NCI-H345 treated with DMSO at 0.1 percent for 48 hours (cell line): Measurements from ENCODE around the gene ANKFN1.

ENCODE experiments used
- DNase-seq: peaks from one replicate; lab custom pipeline; 2025; ENCODE audit not compliant: unreplicated experiment; lab: John Stamatoyannopoulos, UW

The ANKFN1 gene

DNA sequence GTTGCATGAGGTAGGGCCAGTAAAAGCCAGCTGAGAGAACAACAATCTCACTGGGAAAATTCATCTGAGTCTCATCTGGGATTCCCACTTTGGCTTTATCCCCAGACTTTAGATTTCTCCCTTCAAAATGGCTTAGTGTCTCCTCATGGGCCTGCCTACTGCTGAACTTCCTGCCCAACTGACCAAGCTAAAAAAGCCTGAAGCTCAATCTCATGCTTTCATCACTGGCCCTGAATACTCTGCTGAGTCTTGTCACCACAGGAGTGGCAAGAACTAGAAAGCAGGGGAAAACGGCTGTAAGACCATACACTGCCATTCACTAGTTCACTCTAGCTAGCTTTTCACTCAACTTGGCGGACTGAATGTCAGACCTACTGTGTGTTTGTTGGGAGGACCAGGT, 343.9 kb downstream of the ANKFN1 start:
- DNase-seq, result no peak

DNA sequence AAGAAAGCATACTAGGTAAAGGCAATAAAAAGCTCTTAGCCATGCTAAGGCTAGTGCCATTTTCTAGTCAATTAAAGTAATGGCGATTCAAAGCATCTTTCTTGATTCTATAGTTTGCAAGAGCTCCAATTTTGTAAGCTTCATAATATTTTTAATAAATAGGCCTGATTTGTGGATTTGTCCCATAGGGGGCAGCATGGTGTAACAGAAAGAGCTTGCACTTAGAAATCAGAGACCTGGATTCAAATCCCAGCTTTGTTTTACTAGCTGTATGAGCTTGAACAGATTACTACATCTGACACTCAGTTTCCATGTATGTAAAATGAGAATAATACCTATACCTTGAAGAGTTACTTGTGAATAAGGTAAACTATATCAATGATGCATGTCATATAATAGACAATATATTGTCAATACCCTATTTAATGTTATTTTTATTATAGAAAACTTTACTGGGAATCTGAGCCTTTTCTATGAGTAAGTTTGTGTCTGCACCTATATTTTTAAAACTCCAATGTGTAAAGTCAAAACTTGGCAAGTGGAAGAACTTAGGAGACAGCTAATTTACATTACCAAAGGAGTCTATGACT, 346.6 kb downstream of the ANKFN1 start:
- DNase-seq, result no peak

GRCh38 chr17:56502120-56502654, 348.9 kb downstream of the ANKFN1 start:
- no peak for DNase-seq

- no peak for DNase-seq
Observed at GRCh38 chr17:56505154-56505756, 352.0 kb downstream of the ANKFN1 start.

DNA sequence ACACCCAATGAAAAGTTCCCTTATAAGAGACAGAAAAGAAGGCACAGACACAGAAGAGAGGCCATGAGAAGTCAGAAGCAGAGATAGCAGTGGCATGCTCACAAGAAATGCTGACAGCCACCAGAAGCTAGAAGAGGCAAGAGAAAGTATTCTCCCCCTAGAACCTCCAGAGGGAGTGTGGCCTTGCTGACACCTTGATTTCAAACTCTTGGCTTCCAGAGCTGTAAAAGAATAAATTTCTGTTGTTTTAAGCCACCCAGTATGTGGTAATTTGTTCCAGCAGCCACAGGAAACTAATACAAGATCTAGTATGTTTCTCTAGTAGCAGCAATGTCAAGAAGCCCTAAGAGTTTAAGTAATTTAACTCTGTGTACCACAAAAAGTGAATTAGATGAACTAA, 353.1 kb downstream of the ANKFN1 start:
- DNase-seq, result no peak

GRCh38 chr17:56510554-56511342, 357.5 kb downstream of the ANKFN1 start:
- no peak for DNase-seq

- DNase-seq, result no peak
Observed at GRCh38 chr17:56514264-56514663, 361.0 kb downstream of the ANKFN1 start.

GRCh38 chr17:56514899-56515298, 361.6 kb downstream of the ANKFN1 start:
- DNase-seq, result no peak

- DNase-seq, result no peak
Observed at GRCh38 chr17:56521414-56522141, 368.3 kb downstream of the ANKFN1 start.

DNA sequence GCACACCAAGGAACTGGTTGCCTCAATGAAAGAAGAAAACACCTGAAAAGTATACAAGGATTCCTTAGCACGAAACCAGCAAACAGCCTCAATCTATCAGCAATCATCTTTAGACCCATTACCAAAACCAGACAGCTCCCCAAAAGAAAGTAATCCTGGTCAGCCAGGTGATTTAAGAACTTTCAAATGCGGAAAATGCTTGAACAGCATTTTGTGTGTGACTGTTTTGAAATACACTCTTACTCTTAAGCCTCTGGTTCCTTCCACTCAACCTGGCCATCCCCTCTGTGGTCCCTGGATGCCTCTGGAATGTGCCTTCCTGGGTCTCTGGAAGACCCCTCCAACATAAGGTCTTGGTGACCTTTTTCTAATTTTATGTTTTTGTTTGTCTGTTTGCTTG, 369.8 kb downstream of the ANKFN1 start:
- DNase-seq, result no peak

GRCh38 chr17:56528696-56529095, 375.4 kb downstream of the ANKFN1 start:
- no peak for DNase-seq

GRCh38 chr17:56532926-56533325, 379.7 kb downstream of the ANKFN1 start:
- DNase-seq, result no peak

- DNase-seq, result no peak
Observed at GRCh38 chr17:56536766-56537165, 383.5 kb downstream of the ANKFN1 start.

DNA sequence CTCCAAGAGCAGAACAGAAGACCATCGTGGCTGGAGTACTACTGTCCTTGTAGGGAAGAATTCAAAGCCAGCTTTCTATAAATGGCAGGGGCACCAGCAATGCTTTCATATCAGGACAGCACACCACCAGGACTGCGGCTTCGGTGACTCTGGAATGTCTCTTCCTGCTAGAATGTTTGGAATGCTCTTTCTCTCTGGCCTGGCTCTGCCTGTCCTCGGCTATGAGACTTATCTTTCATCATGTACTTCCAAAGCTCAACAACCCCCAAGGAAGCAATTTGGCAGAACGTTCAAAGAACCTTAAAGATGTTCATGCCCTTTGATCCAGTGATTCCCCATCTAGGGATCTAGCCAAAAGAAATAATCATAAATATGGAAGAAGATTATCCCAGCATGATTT, 387.6 kb downstream of the ANKFN1 start:
- no peak for DNase-seq

- no peak for DNase-seq
Observed at GRCh38 chr17:56543280-56543679, 390.0 kb downstream of the ANKFN1 start.

DNA sequence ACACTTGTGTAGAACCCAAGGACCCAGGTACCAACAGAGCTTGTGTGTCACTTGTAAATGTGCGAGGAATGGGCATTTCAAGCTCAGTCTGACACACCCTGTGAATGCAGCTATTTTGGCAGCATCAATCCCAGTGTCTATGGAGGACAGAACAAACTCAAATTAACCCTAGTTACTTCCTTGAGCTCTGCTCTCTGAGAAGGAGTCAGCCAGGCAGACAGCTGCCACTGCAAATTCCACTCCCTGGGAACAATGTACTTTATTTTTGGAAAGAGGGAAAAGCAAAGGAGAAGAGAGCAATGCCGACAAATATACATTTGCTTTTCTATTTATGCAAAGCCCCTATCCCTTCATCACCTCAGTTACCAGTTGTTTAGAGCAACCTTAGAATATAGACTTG, 391.8 kb downstream of the ANKFN1 start:
- no peak for DNase-seq

- no peak for DNase-seq
Observed at GRCh38 chr17:56545930-56546329, 392.7 kb downstream of the ANKFN1 start.

DNA sequence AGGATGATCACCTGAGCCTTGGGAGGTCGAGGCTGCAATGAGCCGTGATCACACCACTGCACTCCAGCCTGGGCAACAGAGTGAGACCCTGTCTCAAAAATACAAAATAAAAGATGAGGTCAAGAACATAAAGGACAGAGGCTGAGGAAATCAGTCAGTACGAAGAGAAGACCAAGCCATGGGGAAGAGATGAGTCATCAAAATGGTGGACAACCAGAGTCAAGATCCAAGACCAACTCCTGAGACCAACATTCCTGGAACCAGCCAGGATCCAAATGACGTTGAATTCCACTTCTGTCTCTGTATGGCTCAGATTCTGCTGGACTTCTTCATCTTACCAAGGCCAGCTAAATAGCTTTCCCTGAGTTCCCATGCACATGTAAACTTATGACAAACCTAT, 395.4 kb downstream of the ANKFN1 start:
- DNase-seq, result no peak

- no peak for DNase-seq
Observed at GRCh38 chr17:56549501-56549900, 396.2 kb downstream of the ANKFN1 start.

DNA sequence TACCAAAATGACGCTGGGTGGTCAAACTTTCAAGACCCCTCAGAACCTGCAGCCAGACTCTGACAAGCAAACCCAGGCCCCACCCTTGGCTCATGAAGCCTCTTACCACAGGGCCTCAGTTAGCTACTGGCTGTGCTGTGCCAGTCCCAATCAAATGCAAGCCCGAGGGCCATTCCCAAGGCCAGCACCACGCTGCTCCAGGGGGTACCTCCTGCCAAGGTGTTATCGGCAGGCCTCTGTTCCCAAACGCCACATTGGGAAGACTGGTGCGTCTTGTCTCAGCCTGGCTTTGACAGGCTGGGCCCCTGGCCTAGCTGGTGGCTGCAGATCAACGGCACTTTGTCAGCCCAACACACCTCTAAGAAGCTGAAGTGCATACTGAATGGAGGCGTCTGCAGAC, 404.4 kb downstream of the ANKFN1 start:
- DNase-seq, result no peak

DNA sequence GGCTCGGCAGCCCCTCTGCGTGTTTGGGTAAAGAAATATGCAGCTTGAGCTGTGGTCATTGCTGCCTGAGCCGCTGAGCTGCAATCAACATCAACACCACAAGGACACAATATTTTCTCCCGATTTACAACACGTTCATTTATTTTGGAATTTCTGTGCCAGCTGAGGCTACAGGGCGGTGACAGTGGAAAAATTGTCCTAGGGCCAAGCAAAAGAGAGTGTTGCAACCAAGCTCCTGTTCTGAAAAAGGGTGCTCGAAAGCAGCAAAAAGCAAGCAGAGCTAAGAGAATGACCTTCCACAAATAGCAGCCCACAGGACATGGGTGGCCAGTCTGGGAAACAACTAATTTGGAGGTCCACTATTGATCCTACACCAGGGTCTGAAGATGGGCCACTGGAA, 404.8 kb downstream of the ANKFN1 start:
- DNase-seq, result no peak
